Endothelial cell of umbilical vein (primary cell): ENCODE measurements around the gene EML6. TPM values are rescaled to one million over a fixed set of nuclear protein-coding genes. Genes with fewer than 3 reads are reported as not detected.

Experiments used
- BruUV-seq: library from RNA; stranded (reverse); fragments of 400-500 nt; replicated peaks from 2 replicates; lab custom pipeline; 2021; lab: Mats Ljungman, UMichigan
- CTCF ChIA-PET: fragments of 300-600, 350-600 bp; sonication (Branson Sonifier 250); formaldehyde crosslinking; loops from one replicate; lab custom pipeline; 2021; ENCODE audit warnings: antibody characterized with exemption, inconsistent platforms; lab: Charles Lee
- POLR2A ChIA-PET: fragments of 300-600, 350-600 bp; sonication (Branson Sonifier 250); formaldehyde crosslinking; loops from one replicate; lab custom pipeline; 2021; ENCODE audit warnings: antibody characterized with exemption, inconsistent platforms; lab: Charles Lee
- DNase-seq: peaks from one replicate; pipeline ENCODE4 v3.0.0-alpha.2; 2011; ENCODE audit warnings: low read depth, low spot score
- FAIRE-seq: peaks from 2 replicates; lab custom pipeline; 2011; peaks lifted over from hg19 to GRCh38; lab: Jason Lieb, UNC
- H2AFZ ChIP-seq: 2 replicates; pipeline ENCODE4 v1.6.0; 2012; ENCODE audit warnings: low read depth, low read length, control low read depth, inconsistent platforms
- H3K27ac ChIP-seq: 2 replicates; pipeline ENCODE4 v1.5.1; 2011; ENCODE audit warnings: low read depth, mild to moderate bottlenecking, control low read depth, low read length, moderate library complexity; ENCODE audit not compliant: insufficient read depth
- H3K27me3 ChIP-seq, 2 experiments: 2 replicates each; pipeline versions ENCODE4 v1.6.0 to v1.6.1; 2011; ENCODE audit warnings: low read length in 2 of 2, mixed read lengths in 1 of 2; ENCODE audit not compliant: control insufficient read depth in 2 of 2, insufficient read depth in 2 of 2
- H3K36me3 ChIP-seq, 2 experiments: 2 replicates in 1 of 2; 3 replicates in 1 of 2; pipeline ENCODE4 v1.5.1; 2011; ENCODE audit warnings: low read length in 2 of 2, mild to moderate bottlenecking in 1 of 2, moderate library complexity in 1 of 2; ENCODE audit not compliant: control insufficient read depth in 2 of 2, insufficient read depth in 2 of 2; ENCODE audit errors: extremely low read depth in 1 of 2
- H3K4me1 ChIP-seq: 3 replicates; pipeline ENCODE4 v1.5.1; 2011; ENCODE audit warnings: mild to moderate bottlenecking, low read length; ENCODE audit not compliant: control insufficient read depth, insufficient read depth; ENCODE audit errors: extremely low read depth
- H3K4me2 ChIP-seq: 2 replicates; pipeline ENCODE4 v1.6.1; 2011; ENCODE audit warnings: low read length, control low read depth, mixed read lengths; ENCODE audit not compliant: insufficient read depth
- H3K4me3 ChIP-seq, 3 experiments: fragments of 200-600 bp in 1 of 3; sonication (generic), shearing (Covaris generic) in 1 of 3; replicated peaks in 1 of 3; 2 replicates each; pipeline ENCODE4 v1.5.1; 2011 to 2016; ENCODE audit warnings: control low read depth in 3 of 3, low read length in 3 of 3, mild to moderate bottlenecking in 2 of 3, inconsistent platforms in 1 of 3, low read depth in 1 of 3, moderate library complexity in 1 of 3; ENCODE audit not compliant: insufficient read depth in 1 of 3
- H3K79me2 ChIP-seq: 2 replicates; pipeline ENCODE4 v1.6.0; 2012; ENCODE audit warnings: low read length, inconsistent platforms; ENCODE audit not compliant: control insufficient read depth, insufficient read depth
- H3K9ac ChIP-seq: replicated peaks from 2 replicates; pipeline ENCODE3; 2011; ENCODE audit warnings: low read length, control low read depth; ENCODE audit not compliant: insufficient read depth; ENCODE audit errors: extremely low read depth
- H3K9me1 ChIP-seq: replicated peaks from 3 replicates; pipeline ENCODE4 v1.6.0; 2011; ENCODE audit warnings: mild to moderate bottlenecking, low read length; ENCODE audit not compliant: control insufficient read depth, insufficient read depth; ENCODE audit errors: extremely low read depth
- H3K9me3 ChIP-seq: replicated peaks from 2 replicates; pipeline ENCODE4 v1.5.1; 2012; ENCODE audit warnings: low read length, inconsistent platforms; ENCODE audit not compliant: control insufficient read depth, insufficient read depth
- H4K20me1 ChIP-seq: replicated peaks from 2 replicates; pipeline ENCODE3; 2011; ENCODE audit warnings: mild to moderate bottlenecking, low read length; ENCODE audit not compliant: control insufficient read depth, insufficient read depth; ENCODE audit errors: extremely low read depth
- CTCF ChIP-seq, 2 donors: IDR thresholded peaks; 1 replicate in 1 of 2; 2 replicates in 1 of 2; pipeline ENCODE4 v1.5.1; 2011; ENCODE audit warnings: low read length in 2 of 2, mild to moderate bottlenecking in 2 of 2, moderate library complexity in 2 of 2, control low read depth in 1 of 2, inconsistent platforms in 1 of 2, low read depth in 1 of 2; ENCODE audit not compliant: insufficient read depth in 1 of 2; ENCODE audit errors: extremely low read depth in 1 of 2
- EZH2 ChIP-seq: IDR thresholded peaks from 2 replicates; pipeline ENCODE4 v1.6.1; 2012; ENCODE audit warnings: borderline replicate concordance, low read depth, mild to moderate bottlenecking, moderate library complexity, low read length, inconsistent platforms; ENCODE audit not compliant: severe bottlenecking
- FOS ChIP-seq: IDR thresholded peaks from 2 replicates; pipeline ENCODE4 v1.6.1; 2011; ENCODE audit warnings: mild to moderate bottlenecking, low read length, moderate library complexity, borderline replicate concordance; ENCODE audit not compliant: insufficient read depth
- JUN ChIP-seq: IDR thresholded peaks from 2 replicates; pipeline ENCODE4 v1.6.1; 2011; ENCODE audit warnings: borderline replicate concordance, low read depth; ENCODE audit not compliant: insufficient read length, insufficient read depth
- MAX ChIP-seq: IDR thresholded peaks from 2 replicates; pipeline ENCODE4 v1.6.1; 2011; ENCODE audit not compliant: insufficient read depth, insufficient read length
- MYC ChIP-seq: IDR thresholded peaks from one replicate; pipeline ENCODE4 v1.6.1; 2011; ENCODE audit warnings: mild to moderate bottlenecking, low read depth, low read length
- POLR2A ChIP-seq: IDR thresholded peaks from 2 replicates; pipeline ENCODE4 v1.6.1; 2012; ENCODE audit warnings: low read depth, mild to moderate bottlenecking, control low read depth, low read length
- POLR2AphosphoS5 ChIP-seq: IDR thresholded peaks from 2 replicates; pipeline ENCODE4 v1.6.1; 2012; ENCODE audit warnings: low read depth, mild to moderate bottlenecking, control low read depth, low read length, moderate library complexity; ENCODE audit not compliant: insufficient read depth
- dilution Hi-C: fragments of 300-500 bp; cut with MboI; formaldehyde crosslinking; loops from one replicate; pipeline ENCODE4 v1.15.0; 2019; ENCODE audit warnings: low sequenced_read_pairs; ENCODE audit not compliant: extremely low pct_ligation_motif_present
- intact Hi-C: fragments of 100-400 bp; cut with micrococcal nuclease; formaldehyde crosslinking; loops from one replicate; pipeline ENCODE4 v1.10.0; 2022
- polyA plus RNA-seq, 4 experiments: library from polyadenylated mRNA; depleted of rRNA in 3 of 4; stranded (reverse) in 3 of 4; unstranded in 1 of 4; fragments of >200 nt; gene quantifications; 2 replicates each; pipeline versions ENCODE4 v1.2.1 to v1.2.3, GENCODE V29; 2011 to 2012; ENCODE audit warnings: missing spikeins in 1 of 4
- total RNA-seq: library from RNA; stranded (reverse); gene quantifications from 2 replicates; pipeline ENCODE4 v1.2.3, GENCODE V29; 2021

Gene EML6
- total and polyA plus RNA-seq, 2 donors (not counting 3 experiments of a cell fraction or from before 2014, with no cell fraction given) = 0.79 to 2.1 TPM

- Histone ChIP-seq H4K20me1 (peaks cover 59% of the 10 kb centered on the region), H3K4me3 (no peak overlapping the region), H3K4me1 (peaks cover 31% of the 10 kb centered on the region), H3K27ac (no peak overlapping the region), H2AFZ (no peak overlapping the region), H3K4me2 (no peak overlapping the region), H3K9me1 (no peaks in the 10 kb centered on the region), H3K9me3 (no peaks in the 10 kb centered on the region), H3K36me3 (no peaks in the 10 kb centered on the region), H3K9ac (no peak overlapping the region), H3K27me3 (no peaks in the 10 kb centered on the region), H3K79me2 (peaks cover 100% of the 10 kb centered on the region)
- intact Hi-C loops = no loop called here
- CTCF ChIA-PET = interaction anchor here (1.4 to 1.9 kb wide), 3 partner anchors 111 to 484 kb away, joined by 3 to 7 read pairs (median 4); no protein-coding TSS in a partner anchor
- DNase-seq = no peak
- no peak for FAIRE-seq
- dilution Hi-C loops = no loop called here
- TF ChIP-seq MAX (no peak), FOS (no peak), POLR2A (no peak)
- POLR2A ChIA-PET = no interaction called here
- no TSS peak for BruUV-seq
Observed at GRCh38 chr2:55010915-55011314, 287.5 kb downstream of the EML6 start.

- no peak overlapping the region for H2AFZ ChIP-seq
- H3K4me3 ChIP-seq = no peak overlapping the region
- peak; percentile 30 for DNase-seq
- no peak for FAIRE-seq
- peak overlapping the region; percentile 8 for H3K4me2 ChIP-seq
- peaks cover 57% of the 10 kb centered on the region for H4K20me1 ChIP-seq
- peaks cover 100% of the 10 kb centered on the region for H3K79me2 ChIP-seq
- no peaks in the 10 kb centered on the region for H3K9me3 ChIP-seq
- no peaks in the 10 kb centered on the region for H3K9me1 ChIP-seq
- H3K27me3 ChIP-seq = no peaks in the 10 kb centered on the region
- no peak overlapping the region for H3K27ac ChIP-seq
- peaks cover 37% of the 10 kb centered on the region for H3K4me1 ChIP-seq
- no peak for TF ChIP-seq EZH2
- no peak for TF ChIP-seq MYC
- no peak for TF ChIP-seq POLR2AphosphoS5
- no peak for TF ChIP-seq MAX
- TF ChIP-seq POLR2A = no peak
- no peak for TF ChIP-seq JUN
- TF ChIP-seq CTCF (IDR thresholded peaks at IDR 0.05; ENCODE audit: extremely low read depth in 1 of 2, insufficient read depth in 1 of 2, low read depth in 1 of 2, low read length in 2 of 2) = no peak
- ChIA-PET CTCF (interaction anchor here (0.9 to 5.0 kb wide), 5 partner anchors 37 to 162 kb away, joined by 3 to 47 read pairs (median 7); no protein-coding TSS in a partner anchor), POLR2A (no interaction called here)
- dilution Hi-C loops (no loop called here), intact Hi-C loops (no loop called here)
- no TSS peak for BruUV-seq
- H3K9ac ChIP-seq = no peak overlapping the region
- H3K36me3 ChIP-seq = no peaks in the 10 kb centered on the region
Observed at GRCh38 chr2:55011831-55012671, 288.6 kb downstream of the EML6 start.
